ENCODE data around the gene FGF1.

GRCh38 chr5:142683116-142683515, 2.8 kb downstream of the FGF1 start:
- TF ChIP-seq CTCF (IDR thresholded peaks at IDR 0.05) (no peak), POLR2A (IDR thresholded peaks at IDR 0.05) (no peak)
